CD14-positive monocyte (primary cell): ENCODE measurements around the gene THRB. TPM values are rescaled to one million over a fixed set of nuclear protein-coding genes. Genes with fewer than 3 reads are reported as not detected.

Experiments
- DNase-seq, 3 donors: peaks; one replicate each; pipeline ENCODE4 v3.0.0-alpha.2; 2011 to 2022
- H2AFZ ChIP-seq: 2 replicates; pipeline ENCODE4 v1.6.0; 2012; ENCODE audit warnings: mild to moderate bottlenecking, low read depth, low read length, inconsistent platforms; ENCODE audit not compliant: insufficient read depth, poor library complexity, severe bottlenecking
- H3K27ac ChIP-seq, 2 donors: 1 replicate in 1 of 2; 2 replicates in 1 of 2; pipeline ENCODE4 v1.5.1; 2012 to 2013; ENCODE audit warnings: low read length in 2 of 2, control low read depth in 1 of 2, inconsistent platforms in 1 of 2, low read depth in 1 of 2, mild to moderate bottlenecking in 1 of 2
- H3K27me3 ChIP-seq, 2 donors: one replicate each; pipeline versions ENCODE4 v1.6.0 to v1.6.1; 2011 to 2013; ENCODE audit warnings: low read length in 2 of 2; ENCODE audit not compliant: control insufficient read depth in 2 of 2, insufficient read depth in 2 of 2
- H3K36me3 ChIP-seq, 2 donors: replicated peaks in 1 of 2; 1 replicate in 1 of 2; 2 replicates in 1 of 2; pipeline versions ENCODE4 v1.5.1 to v1.6.1; 2012 to 2013; ENCODE audit warnings: low read length in 2 of 2, control low read depth in 1 of 2, inconsistent platforms in 1 of 2, mild to moderate bottlenecking in 1 of 2; ENCODE audit not compliant: insufficient read depth in 2 of 2, control insufficient read depth in 1 of 2
- H3K4me1 ChIP-seq, 2 donors: 1 replicate in 1 of 2; 2 replicates in 1 of 2; pipeline versions ENCODE4 v1.5.1 to v1.6.1; 2012 to 2013; ENCODE audit warnings: low read length in 2 of 2, control low read depth in 1 of 2, inconsistent platforms in 1 of 2, mild to moderate bottlenecking in 1 of 2, moderate library complexity in 1 of 2; ENCODE audit not compliant: insufficient read depth in 2 of 2, control insufficient read depth in 1 of 2
- H3K4me2 ChIP-seq: replicated peaks from 2 replicates; pipeline ENCODE3; 2012; ENCODE audit warnings: low read length, moderate library complexity, mild to moderate bottlenecking; ENCODE audit not compliant: poor library complexity, severe bottlenecking; ENCODE audit errors: extremely low read depth
- H3K4me3 ChIP-seq, 3 experiments: fragments of 200-600 bp in 1 of 3; sonication (generic) in 1 of 3; replicated peaks in 1 of 3; 1 replicate in 2 of 3; 2 replicates in 1 of 3; pipeline ENCODE4 v1.5.1; 2011 to 2013; ENCODE audit warnings: low read length in 3 of 3, mild to moderate bottlenecking in 3 of 3, control low read depth in 2 of 3, low read depth in 2 of 3, inconsistent platforms in 1 of 3, moderate library complexity in 1 of 3
- H3K79me2 ChIP-seq: 2 replicates; pipeline ENCODE4 v1.6.0; 2012; ENCODE audit warnings: mild to moderate bottlenecking, control low read depth, inconsistent platforms, low read length, moderate library complexity; ENCODE audit not compliant: insufficient read depth
- H3K9ac ChIP-seq: 2 replicates; pipeline ENCODE4 v1.6.0; 2017; ENCODE audit warnings: low read length, mild to moderate bottlenecking; ENCODE audit not compliant: insufficient read depth, poor library complexity, severe bottlenecking
- H3K9me3 ChIP-seq, 2 donors: replicated peaks in 1 of 2; 1 replicate in 1 of 2; 2 replicates in 1 of 2; pipeline versions ENCODE4 v1.5.1 to v1.6.1; 2012 to 2013; ENCODE audit warnings: low read length in 2 of 2, control low read depth in 1 of 2; ENCODE audit not compliant: control insufficient read depth in 1 of 2, insufficient read depth in 1 of 2
- H4K20me1 ChIP-seq: 2 replicates; pipeline ENCODE4 v1.6.0; 2012; ENCODE audit warnings: mild to moderate bottlenecking, low read length, control low read depth, moderate library complexity; ENCODE audit not compliant: insufficient read depth
- H3K27ac Mint-ChIP-seq, 7 donors: one replicate each; pipeline ENCODE4 v1.8.0; 2020; ENCODE audit warnings: mild to moderate bottlenecking in 7 of 7, mixed read lengths in 7 of 7, moderate library complexity in 6 of 7, inconsistent platforms in 2 of 7
- H3K27me3 Mint-ChIP-seq, 3 donors: one replicate each; pipeline ENCODE4 v1.8.0; 2021 to 2022; ENCODE audit warnings: low read depth in 3 of 3, mild to moderate bottlenecking in 3 of 3, mixed read lengths in 3 of 3, moderate library complexity in 3 of 3, inconsistent platforms in 1 of 3
- H3K36me3 Mint-ChIP-seq, 2 donors: one replicate each; pipeline ENCODE4 v1.8.0; 2020; ENCODE audit warnings: mixed read lengths in 2 of 2, inconsistent platforms in 1 of 2, mild to moderate bottlenecking in 1 of 2
- H3K4me1 Mint-ChIP-seq: one replicate; pipeline ENCODE4 v1.8.0; 2020; ENCODE audit warnings: mild to moderate bottlenecking, mixed read lengths
- H3K4me3 Mint-ChIP-seq, 2 donors: one replicate each; pipeline ENCODE4 v1.8.0; 2020; ENCODE audit warnings: mild to moderate bottlenecking in 2 of 2, mixed read lengths in 2 of 2, moderate library complexity in 1 of 2
- H3K9me3 Mint-ChIP-seq, 7 donors: one replicate each; pipeline ENCODE4 v1.8.0; 2020 to 2022; ENCODE audit warnings: mixed read lengths in 7 of 7, mild to moderate bottlenecking in 6 of 7, moderate library complexity in 6 of 7, inconsistent platforms in 2 of 7
- WGBS: methylation state at CpG from one replicate; pipeline ENCODE4 v1.1.5; 2013; ENCODE audit warnings: missing lambda C conversion rate; ENCODE audit not compliant: insufficient coverage; 5-methylcytosine and 5-hydroxymethylcytosine counted together
- intact Hi-C, 2 donors: fragments of 100-400 bp; cut with micrococcal nuclease; formaldehyde crosslinking; loops; one replicate each; pipeline versions ENCODE4 v1.15.0 to v1.15.1; 2023
- polyA plus RNA-seq, 3 donors: library from polyadenylated mRNA; depleted of rRNA in 1 of 3; unstranded in 2 of 3; stranded (reverse) in 1 of 3; fragments of 300-500 nt in 2 of 3; fragments of >200 nt in 1 of 3; fragmentation: Illumina TruSeq in 2 of 3; gene quantifications; 1 replicate in 2 of 3; 2 replicates in 1 of 3; pipeline ENCODE4 v1.2.3, GENCODE V29; 2012 to 2021
- TF ChIP-seq, protein P1 (sequence below): fragments of 200-600 bp; IDR thresholded peaks from one replicate; pipeline ENCODE4 v1.8.0; 2022; ENCODE audit warnings: antibody characterized with exemption, mild to moderate bottlenecking

THRB gene
- polyA plus RNA-seq, 3 donors = 0.05 TPM; not detected in 2

DNA sequence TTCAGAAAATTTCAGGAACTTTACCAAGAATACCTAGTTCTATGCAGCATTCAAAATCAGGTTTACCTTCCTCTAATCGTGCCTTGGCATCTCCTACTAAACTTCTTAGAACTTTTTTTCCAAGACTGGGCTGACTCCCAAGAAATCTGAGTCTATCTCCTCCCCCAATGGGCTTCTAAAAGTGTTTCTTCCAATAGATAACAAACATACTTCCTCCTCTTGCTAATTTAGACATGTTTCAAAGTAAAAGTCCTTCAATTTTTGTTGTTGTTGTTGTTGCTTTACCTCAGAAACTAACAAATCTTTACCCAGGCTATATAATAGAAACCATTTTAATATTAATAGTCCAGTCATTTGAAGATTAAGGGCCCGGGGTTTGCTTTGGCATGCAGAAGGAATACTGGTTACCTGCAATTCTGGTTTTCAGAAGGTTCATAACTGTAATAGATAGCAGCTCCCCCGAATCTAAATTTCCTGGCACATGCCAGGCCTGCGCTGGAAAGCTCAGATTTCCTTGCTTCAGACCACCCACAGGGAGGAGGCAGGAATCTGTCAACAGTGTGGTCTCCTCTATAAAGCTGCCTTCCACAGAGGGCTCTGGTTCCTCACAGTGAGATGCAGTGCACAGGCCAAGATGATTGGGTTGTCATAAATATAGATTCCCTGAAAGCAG is 188.7 kb downstream of the THRB start:
- Mint-ChIP-seq H3K36me3 (no peaks in the 10 kb centered on the region), H3K27me3 (no peaks in the 10 kb centered on the region), H3K9me3 (peaks cover 0 to 3% (median 0%) of the 10 kb centered on the region in 7 donors), H3K4me3 (no peak overlapping the region), H3K27ac (no peak overlapping the region), H3K4me1 (no peaks in the 10 kb centered on the region)
- no peaks in the 10 kb centered on the region for H3K27me3 ChIP-seq
- TF ChIP-seq, protein P1, sequence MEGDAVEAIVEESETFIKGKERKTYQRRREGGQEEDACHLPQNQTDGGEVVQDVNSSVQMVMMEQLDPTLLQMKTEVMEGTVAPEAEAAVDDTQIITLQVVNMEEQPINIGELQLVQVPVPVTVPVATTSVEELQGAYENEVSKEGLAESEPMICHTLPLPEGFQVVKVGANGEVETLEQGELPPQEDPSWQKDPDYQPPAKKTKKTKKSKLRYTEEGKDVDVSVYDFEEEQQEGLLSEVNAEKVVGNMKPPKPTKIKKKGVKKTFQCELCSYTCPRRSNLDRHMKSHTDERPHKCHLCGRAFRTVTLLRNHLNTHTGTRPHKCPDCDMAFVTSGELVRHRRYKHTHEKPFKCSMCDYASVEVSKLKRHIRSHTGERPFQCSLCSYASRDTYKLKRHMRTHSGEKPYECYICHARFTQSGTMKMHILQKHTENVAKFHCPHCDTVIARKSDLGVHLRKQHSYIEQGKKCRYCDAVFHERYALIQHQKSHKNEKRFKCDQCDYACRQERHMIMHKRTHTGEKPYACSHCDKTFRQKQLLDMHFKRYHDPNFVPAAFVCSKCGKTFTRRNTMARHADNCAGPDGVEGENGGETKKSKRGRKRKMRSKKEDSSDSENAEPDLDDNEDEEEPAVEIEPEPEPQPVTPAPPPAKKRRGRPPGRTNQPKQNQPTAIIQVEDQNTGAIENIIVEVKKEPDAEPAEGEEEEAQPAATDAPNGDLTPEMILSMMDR = no peak
- no peaks in the 10 kb centered on the region for H3K79me2 ChIP-seq
- H2AFZ ChIP-seq = no peak overlapping the region
- no peak overlapping the region for H3K9ac ChIP-seq
- H3K4me3 ChIP-seq = no peak overlapping the region
- no peaks in the 10 kb centered on the region for H3K36me3 ChIP-seq
- no peak for DNase-seq
- H4K20me1 ChIP-seq = no peaks in the 10 kb centered on the region
- no peaks in the 10 kb centered on the region for H3K4me1 ChIP-seq
- H3K27ac ChIP-seq = no peak overlapping the region
- intact Hi-C loops = no loop called here
- no peak overlapping the region for H3K4me2 ChIP-seq
- WGBS = 50% methylated on average over 2 of the region's 4 CpGs
- H3K9me3 ChIP-seq = no peaks in the 10 kb centered on the region

DNA sequence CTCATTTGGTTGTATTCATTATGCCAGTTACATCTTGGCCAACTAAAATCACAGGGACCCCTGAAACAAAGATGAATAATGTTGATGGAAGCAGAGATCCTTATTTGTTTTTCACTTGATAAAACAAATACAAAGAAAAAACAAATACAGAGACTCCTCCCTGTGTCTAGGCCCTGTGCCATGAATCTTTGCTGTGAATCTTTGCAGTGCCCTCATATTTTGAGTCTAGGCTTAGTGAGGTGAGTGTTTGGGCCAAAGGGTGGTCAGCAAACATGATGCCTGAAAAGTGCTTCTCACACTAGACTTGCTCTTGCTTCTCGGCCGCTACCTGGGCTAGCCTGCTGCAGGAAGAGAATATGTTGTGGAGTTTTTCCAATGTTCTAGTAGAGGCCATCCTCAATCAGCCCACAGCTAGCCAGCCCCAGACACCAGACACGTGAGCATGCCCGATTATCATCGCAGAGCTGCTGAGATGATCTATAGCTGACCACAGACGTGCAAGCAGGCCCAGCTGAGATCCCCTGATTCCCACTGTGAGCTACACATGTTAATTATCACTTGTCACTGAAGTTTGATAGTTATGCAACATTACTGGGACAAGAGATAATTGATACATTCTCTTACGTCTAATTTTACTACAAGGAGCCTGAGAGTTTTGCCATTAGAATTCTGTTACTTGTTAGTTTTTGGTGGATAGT is 191.4 kb downstream of the THRB start:
- TF ChIP-seq, protein P1 = no peak
- no peaks in the 10 kb centered on the region for H3K36me3 ChIP-seq
- H3K27ac ChIP-seq = no peak overlapping the region
- H3K4me2 ChIP-seq = no peak overlapping the region
- H3K9me3 Mint-ChIP-seq = peaks cover 0 to 3% (median 0%) of the 10 kb centered on the region in 7 donors
- no peaks in the 10 kb centered on the region for H3K27me3 ChIP-seq
- H3K79me2 ChIP-seq = no peaks in the 10 kb centered on the region
- WGBS = no CpG with 5 or more reads among the region's 7 CpGs
- no peak overlapping the region for H3K27ac Mint-ChIP-seq
- intact Hi-C loops = no loop called here
- H3K4me3 ChIP-seq = no peak overlapping the region
- no peak for DNase-seq
- no peaks in the 10 kb centered on the region for H3K4me1 Mint-ChIP-seq
- H3K27me3 Mint-ChIP-seq = peaks cover 0 to 1% (median 0%) of the 10 kb centered on the region in 3 donors
- no peaks in the 10 kb centered on the region for H3K36me3 Mint-ChIP-seq
- no peaks in the 10 kb centered on the region for H3K4me1 ChIP-seq
- no peaks in the 10 kb centered on the region for H3K9me3 ChIP-seq
- no peak overlapping the region for H2AFZ ChIP-seq
- H3K9ac ChIP-seq = no peak overlapping the region
- H4K20me1 ChIP-seq = no peaks in the 10 kb centered on the region
- H3K4me3 Mint-ChIP-seq = no peak overlapping the region
